Endometrial microvascular endothelial cells (primary cell): ENCODE measurements around the gene FAAP20. TPM values are rescaled to one million over a fixed set of nuclear protein-coding genes. Genes with fewer than 3 reads are reported as not detected.

Experiments
- in situ Hi-C: cut with HindIII; loops from 2 replicates; pipeline ENCODE4 v1.10.0; 2017; ENCODE audit warnings: low sequenced_read_pairs, low pct_unique_long_range_greater_than_20kb; ENCODE audit errors: inconsistent ontology term
- total RNA-seq: library from RNA; depleted of rRNA; stranded (reverse); fragments of >200 nt; gene quantifications from one replicate; pipeline ENCODE4 v1.2.3, GENCODE V29; 2015; ENCODE audit errors: inconsistent ontology term

The FAAP20 gene
- total RNA-seq, 1 donor from 2014 or later: 34.9 TPM

DNA sequence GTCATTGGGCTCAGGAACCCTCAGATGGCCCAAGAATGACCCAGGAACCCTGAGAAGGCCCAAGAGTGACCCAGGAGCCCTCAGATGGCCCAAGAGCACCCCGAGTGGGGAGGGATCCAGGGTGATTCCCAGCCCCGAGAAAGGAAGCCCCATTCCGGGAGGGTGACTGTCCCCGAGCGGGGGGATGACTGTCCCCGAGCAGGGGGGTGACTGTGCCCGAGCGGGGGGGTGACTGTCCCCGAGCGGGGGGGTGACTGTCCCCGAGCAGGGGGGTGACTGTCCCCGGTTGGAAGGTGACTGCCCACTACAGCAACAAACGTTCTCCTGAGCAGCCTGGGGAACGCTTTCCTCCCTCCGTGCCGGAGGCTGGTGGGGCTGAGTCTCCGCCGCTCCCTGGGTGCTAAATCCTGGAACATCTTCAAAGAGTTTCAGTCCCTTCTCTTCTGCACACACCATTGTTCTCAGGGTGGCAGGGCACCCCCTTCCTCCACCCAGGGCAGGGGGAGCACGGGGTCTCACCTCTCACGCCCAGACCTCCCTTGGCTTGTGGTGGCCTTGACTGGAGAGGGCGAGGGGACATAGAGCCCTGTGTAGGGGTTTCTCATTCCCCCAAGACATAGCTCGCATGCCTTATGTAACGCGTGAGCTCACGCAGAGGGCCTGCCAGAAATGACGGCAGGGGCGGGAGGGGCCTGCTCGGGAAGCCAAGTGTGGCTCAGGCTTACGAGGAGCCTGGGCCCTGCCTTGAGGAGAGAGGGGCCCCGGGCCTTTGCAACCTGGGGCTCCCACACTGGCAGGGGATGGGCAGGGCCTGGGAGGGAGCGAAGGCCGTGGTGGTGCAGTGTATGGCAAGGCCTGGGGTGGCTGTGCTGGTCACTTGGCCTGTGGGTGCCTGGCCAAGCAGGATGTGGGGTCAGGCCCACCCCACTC, 19.3 kb upstream of the FAAP20 start:
- in situ Hi-C loops: loop anchor here (10.0 kb wide), 1 partner anchor 61 kb away; no protein-coding TSS in a partner anchor

DNA sequence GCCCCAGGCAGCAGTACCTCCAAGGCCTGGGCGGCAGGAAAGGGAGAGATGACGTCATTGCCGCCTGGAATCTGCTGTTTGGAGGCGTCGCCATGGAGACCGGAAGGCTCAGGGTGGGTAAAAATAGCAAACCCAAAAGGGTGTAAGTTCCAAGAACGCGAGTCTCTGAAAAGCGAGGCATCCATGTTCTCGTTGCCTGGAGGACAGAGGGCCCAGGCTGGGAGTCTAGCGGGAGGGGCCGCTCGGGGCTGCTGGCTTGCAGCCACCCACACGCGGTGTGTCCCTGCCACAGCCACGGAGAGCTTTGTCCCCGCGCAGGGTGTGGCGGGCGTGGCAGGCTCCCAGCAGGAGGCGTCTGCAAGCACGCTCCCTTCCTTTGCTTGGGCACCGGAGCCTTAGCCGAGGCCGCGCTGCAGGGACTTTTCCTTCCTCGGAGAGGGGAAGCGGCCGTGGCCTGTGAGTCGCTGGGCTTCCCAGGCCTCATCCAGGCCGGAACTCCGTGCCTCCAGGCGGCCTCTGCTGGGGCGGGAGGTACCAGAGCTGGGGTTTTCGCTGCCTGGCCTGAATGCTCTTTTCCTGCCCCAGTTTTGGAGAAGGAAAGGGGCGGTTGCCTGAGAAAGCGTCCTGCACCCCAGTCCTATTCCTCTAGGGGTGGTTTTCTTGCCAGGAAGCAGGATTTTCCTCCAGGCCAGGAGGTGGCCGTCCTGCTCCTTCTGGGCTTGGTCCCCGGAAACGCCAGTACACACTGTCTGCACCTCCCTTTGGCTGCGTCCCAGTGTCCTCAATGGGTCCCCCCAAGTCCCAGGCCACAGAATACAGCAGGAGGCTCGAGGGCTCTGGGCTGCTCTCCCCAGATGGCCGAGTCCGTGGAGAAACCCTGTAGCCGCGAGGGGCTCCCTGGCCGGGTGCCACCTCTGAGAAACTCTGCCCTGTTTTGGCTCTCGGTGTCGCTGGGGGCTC, 18.2 kb upstream of the FAAP20 start:
- in situ Hi-C loops: loop anchor here (10.0 kb wide), 1 partner anchor 62 kb away; no protein-coding TSS in a partner anchor

DNA sequence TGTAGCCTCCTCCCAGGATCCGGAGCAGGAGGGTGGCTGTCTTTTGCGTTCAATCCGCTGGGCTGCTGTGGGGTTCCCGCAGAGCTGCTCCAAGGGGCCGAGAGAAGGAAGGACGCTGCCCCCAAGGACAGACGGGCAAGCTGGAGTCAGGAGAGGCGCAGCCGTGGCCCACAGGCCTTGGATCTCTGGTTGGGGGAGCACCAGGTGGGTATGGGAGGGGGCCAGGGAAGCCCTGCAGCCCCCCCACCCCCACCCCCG, 17.6 kb upstream of the FAAP20 start:
- in situ Hi-C loops: loop anchor here (10.0 kb wide), 1 partner anchor 63 kb away; no protein-coding TSS in a partner anchor

DNA sequence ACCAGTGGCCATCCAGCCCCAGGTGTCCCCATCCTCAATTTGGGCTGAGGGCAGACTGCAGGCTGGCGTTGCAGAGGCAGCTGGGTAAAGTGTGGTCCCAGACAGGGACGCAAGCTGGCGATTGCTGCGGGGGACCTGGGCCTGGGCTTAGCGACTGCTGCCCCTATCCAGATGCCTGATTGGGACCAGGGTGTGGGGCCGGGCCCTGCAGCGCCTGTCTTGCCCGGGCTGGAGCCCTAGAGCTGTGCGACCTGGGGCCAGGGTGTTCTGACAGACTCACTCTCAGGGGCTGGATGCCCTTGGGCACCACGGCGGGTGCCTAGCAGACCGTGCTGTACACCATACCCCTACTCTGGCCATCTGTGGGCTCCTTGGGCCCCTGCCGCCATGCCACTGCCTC, 16.2 kb upstream of the FAAP20 start:
- in situ Hi-C loops: loop anchor here (10.0 kb wide), 1 partner anchor 64 kb away; no protein-coding TSS in a partner anchor

DNA sequence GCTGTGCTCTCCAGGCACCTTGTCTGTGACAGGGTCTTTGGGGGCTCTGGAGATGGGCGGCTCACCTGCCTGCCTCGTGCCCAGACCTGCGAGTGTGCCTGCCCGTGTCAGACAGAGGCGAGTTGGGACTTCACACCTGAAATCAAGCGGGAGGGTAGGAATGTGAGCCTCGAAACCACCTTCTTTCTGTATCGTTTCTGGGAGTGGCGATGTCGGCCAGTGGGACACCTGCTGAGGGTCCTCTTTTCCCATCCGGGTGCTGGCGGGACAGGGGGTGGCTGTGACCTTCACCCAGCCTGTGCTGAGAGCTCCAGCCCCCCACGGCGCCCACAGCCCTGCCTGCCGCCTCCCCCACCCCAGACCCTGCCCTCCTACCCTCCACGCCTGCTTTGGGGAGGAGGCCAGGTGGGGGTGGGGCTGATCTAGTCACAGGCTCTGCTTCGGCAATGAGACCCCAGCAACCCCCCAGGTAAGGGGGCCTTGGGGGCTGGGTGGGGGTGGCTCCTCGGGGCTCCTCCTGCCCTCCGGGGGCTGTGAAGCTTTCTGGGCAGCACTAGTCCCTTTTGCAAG, 15.6 kb upstream of the FAAP20 start:
- in situ Hi-C loops: loop anchor here (10.0 kb wide), 1 partner anchor 65 kb away; no protein-coding TSS in a partner anchor

DNA sequence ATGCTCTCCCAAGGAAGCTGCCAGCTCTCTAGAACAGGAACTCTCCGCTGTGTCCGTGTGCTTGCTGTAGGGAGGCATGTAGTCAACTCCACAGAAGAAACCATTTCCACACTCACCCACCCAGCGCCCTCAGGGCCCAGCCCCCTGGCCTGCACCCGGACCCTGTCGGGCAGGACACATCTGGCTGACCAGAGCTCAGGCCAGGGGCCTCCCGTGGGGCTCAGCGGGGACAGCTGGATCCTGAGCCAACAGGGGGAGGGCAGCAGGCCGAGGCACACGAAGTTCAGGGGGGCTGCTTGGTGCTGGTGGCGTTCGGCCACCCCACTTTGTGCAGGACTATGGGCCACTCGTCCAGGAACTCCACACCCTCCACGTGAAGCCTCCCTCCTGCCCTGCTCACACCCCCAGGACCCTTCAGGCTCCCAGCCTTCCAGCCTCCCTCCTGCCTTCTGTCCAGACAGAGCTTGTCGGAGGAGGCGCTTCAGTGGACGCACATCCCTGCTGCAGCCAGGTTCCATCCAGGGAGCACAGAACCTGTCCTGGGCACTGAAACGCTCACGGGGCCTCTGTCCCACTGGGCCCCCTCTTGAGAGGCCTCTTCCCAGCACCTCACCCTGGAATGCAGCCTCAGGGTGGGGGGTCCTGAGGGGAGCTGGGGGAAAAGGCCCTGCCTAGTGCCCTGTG, 15.0 kb upstream of the FAAP20 start:
- in situ Hi-C loops: loop anchor here (10.0 kb wide), 1 partner anchor 65 kb away; no protein-coding TSS in a partner anchor

DNA sequence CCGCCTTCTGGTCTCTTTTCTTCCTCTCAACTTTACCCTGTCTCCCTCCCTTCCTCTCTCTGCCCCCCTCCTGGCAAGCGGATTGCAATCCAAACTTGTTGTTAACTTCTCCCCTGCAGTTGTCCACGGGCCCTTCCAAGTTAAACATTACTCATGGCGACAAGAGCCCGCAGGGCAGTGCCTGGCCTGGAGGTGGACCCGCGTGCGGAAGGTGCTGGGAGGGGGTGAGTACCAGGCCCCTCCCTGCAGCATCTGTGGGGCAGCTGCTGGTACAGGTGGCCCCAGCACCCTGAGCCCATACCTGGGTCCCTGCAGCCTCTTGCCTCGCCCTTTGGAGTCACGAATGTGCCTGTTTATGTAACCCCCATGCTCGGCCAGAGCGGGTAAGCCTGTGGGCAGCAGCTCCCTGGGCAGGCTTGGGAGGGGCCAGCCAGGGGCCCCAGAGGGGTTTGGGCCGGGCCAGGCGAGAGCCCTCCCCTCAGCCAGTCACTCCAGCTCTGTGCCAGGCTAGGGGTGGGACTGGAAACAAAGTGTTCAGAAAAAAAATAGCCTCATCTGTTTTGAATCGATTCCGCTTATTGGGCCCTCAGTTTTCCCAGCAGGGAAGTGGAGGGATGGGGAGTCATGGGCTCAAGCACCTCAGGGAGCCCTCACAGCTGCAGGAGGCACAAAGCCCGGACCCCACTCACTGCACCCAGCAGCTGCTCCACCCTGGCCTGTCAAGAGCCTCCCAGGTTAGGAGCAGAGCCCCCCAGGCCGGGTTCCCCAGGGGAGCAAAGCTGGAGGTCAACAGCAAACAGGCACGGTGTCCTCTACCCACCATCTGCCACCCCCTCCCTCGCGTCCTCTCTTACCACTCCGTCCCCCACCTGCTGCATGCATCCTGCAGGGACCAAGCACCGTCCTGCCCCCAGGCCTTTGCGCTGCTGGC, 14.0 kb upstream of the FAAP20 start:
- in situ Hi-C loops: no loop called here

DNA sequence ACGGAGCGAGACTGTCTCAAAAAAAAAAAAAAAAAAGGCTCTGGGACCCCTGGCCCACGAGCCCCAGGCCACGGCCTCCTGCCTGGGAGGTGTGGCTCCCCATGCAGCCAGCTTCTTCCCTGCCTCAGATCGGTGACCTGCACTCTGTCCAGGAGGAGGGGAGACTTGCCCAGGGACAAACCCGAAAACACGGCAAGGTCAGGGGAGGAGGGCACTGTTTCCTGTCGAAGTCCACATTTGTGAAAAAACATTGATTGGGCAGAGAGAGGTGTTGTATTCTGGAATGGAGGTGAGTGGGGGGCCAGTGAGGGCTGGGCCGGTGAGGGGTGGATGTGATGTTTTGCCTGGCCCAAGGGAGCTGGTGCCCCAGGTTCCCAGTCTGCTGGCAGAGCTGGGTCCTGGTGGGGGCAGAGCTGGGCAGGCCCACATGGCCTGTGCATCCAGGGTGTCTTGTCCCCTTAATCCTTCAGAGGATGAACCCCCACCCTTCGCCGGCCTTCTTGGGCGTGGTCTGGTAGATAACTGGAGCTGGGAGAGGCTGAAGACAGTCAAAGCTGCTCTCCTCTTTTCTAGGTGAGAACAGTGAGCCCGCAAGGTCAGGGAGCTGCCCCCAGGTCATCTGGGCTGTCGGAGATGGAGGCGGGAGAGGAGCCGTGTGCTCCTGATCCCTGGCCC, 12.4 kb upstream of the FAAP20 start:
- in situ Hi-C loops: no loop called here

DNA sequence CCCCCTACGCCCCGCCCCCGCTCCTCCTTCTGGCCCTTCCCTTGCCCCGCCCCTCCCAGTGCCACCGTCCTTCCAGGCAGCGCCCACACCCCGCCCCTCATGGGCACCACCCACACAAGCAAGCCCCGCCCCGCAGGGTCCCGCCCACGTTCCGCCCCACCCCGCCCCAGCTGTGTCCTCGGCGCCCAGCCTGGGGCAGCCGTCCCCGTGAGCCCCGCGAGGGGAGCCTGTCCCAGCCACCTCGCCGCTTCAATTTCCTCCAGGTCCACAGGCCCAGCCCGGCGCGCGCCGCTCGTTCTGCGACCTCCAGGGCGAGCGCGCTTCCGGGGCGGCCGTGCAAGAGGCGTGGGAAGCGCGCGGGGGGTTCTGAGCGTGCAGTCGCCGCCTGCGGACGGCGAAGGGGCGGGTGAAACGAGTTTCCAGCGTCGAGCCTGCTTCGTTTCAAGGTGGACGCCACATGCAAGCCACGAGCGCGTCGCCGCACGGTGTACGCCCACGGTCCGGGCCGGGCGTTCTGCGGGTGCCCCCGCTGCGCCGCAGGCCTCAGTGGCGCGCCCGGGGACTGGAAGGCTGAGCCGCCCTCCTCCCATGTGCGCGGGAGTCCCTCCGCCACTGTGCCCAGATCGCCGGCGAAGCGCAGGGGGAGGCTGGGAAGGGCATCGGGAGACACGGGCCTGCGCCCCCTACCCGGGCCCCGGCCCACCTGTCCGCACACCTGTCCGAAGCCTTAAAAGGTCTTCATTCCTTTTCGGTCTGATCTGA, 10.8 kb upstream of the FAAP20 start:
- in situ Hi-C loops: no loop called here

DNA sequence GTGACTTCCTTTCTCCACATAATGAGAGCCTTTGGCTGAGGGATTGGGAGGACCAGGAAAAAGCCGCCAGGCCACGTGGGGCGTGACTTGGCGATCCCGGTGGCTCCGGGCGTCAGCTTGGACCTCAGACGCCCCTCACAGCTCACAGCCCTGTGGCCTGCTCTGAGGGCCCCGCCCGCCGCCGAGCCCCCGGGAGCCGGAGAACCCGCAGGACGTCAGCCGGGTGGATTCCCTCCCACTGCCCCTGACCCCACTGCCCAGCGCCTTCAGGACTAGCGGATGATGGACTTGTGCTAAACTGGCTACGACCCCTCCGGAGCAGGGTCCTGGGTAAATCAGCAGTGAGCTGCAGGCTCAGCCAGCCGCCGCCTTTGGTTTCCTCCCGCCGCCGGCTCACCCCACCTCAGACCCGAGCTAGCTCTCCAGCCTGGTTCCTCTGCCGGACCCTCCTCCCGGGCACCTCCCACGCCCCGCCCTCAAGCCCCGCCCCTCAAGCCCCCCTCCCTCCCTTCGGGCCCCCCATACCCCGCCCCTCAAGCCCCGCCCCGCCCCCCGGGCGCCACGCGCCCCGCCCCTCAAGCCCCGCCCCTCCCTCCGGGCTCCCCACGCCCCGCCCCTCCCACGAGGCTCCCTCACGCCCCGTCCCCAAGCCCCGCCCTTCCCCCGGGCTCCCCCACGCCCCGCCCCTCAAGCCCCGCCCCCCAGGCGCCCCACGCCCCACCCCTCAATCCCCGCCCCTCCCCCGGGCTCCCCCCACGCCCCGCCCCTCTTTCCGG, 10.0 kb upstream of the FAAP20 start:
- in situ Hi-C loops: no loop called here

DNA sequence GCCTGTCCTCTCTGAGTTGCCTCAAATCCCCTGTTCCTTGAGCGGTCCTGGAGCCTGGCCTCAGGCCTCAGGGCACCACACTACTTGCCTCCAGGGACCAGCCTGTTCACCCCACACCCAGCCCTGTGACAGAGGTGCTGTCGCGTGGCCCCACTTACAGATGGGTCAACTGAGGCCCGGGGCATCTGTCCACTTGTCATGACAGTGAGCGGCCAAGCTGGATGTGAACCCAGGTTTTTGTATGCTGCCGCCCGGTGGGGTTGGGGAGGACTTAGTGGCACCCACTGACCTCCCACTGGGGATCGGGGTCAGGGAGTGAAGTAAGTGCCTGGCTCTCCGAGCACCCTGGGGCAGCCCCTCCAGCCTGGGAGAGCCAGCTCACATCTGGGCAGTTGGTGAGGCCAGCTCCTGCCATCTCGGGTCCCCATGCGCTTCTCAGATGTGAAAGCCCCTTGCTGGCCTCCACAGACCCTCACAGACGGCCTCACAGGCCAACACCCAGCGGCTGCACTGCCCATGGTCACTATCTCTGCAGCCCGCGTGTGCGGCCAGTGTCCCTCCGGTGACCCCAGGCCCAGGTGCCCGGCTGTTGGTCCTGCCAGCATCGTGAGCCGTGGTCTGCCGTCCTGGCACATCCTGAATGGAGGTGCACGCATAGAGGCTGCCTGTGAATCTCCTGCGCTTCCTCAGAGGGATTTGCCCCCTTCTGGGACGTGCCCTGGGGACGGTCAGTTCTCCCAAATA, 9.3 kb upstream of the FAAP20 start:
- in situ Hi-C loops: no loop called here

DNA sequence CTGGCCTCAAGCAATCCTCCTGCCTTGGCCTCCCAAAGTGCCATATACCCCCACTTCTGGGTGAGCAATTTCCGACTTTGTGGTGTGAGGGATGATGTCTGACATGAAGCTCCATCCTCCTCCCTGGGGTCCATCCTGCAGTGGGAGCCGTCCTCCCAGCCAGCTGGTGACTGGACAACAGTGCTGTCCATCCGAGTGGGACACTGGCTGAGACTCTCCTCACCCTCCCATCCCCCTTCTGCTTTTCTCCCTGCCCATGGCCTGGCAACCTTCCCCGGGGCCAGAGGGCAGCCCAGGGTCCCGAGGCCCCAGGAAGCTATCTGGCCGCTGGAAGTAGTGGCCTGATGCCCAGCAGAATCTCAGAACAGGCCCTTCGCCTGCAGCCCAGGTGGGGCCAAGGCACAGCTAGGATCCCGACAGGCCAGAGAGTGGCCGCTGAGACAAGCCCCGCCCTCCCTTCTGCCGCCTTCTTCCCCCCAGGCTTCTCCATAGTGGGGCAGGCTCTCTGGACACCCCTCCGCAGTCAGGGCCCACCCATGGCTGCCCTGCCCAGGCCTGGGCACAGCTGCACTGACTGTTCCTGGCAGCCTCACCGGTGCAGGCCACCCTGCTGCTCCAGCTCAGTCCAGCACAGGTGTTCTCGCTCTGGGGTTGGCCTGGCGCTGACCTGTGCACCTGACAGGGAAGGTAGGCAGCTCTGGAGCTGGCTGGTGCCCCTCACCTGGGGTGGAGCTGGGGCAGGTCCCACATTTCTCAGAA, 8.4 kb upstream of the FAAP20 start:
- in situ Hi-C loops: no loop called here

DNA sequence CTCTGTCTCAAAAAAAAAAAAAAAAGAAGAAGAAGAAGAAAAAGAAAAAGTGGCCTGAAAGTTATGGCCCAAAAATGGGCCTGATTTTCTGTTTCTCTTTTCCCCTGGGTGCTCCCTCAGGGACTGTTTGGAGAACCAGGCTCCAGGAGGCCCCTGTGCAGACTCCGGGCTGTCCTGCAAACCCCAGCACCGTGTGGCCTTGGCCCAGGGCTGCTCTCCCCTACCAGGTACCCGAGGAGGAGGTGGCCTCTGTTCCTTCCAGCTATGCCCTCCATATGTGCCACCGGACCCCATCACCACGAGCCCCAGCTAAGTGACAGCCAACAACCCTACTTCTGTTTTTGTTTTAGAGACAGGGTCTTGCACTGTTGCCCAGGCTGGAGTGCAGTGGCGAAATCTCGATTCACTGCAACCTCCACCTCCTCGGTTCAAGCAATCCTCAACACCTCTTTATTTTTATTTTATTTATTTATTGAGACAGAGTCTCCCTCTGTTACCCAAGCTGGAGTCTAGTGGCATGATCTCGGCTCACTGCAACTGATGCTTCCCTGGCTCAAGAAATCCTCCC, 7.5 kb upstream of the FAAP20 start:
- in situ Hi-C loops: no loop called here

DNA sequence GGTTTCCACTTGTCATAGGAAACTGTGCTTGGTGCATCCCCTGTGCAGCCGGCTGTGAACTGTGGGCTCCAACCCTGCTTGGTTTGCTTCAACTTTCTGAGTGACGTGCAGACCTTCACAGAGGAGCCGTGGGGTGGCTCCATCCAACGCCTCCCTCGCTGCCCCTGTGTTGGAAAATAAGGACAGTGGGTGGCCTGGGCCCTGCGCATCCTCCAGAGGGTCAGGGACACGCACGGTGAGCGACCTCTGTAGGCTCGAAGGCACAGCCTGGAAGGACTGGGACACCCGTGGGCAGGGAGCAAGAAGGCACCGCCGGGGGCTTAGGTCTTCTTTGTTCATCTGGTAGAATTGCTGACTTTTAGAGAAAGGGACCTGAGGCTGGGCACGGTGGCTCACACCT, 6.5 kb upstream of the FAAP20 start:
- in situ Hi-C loops: no loop called here
